HG03196 (cell line): ENCODE results near the gene MRGPRF.

ENCODE experiments used
- ATAC-seq: cut with Tn5 transposase; IDR thresholded peaks from one replicate; pipeline ENCODE4 v1.9.1; 2021; ENCODE audit not compliant: unreplicated experiment

Gene MRGPRF

GRCh38 chr11:69024509-69024908 is 11.5 kb upstream of the MRGPRF start:
- ATAC-seq = no peak

DNA sequence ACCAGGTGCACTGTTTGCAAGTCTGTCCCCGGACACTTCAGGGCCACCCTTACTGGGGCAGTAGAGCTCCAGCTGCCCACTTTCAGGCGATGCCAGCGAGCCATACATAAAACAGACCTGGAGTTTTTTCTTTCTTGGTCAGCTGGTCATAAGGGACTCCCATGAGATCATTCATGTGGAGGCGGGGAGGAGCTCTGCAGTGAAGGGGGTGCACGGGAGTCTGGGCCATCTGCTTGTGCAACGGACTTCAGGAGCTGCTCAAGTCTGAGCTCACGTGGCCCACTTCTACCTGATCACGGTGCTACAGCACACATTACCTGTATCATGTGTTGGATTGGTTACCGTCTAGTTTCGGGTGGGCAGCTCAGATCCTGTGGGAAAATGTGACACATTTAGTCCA is 9.2 kb upstream of the MRGPRF start:
- no peak for ATAC-seq

DNA sequence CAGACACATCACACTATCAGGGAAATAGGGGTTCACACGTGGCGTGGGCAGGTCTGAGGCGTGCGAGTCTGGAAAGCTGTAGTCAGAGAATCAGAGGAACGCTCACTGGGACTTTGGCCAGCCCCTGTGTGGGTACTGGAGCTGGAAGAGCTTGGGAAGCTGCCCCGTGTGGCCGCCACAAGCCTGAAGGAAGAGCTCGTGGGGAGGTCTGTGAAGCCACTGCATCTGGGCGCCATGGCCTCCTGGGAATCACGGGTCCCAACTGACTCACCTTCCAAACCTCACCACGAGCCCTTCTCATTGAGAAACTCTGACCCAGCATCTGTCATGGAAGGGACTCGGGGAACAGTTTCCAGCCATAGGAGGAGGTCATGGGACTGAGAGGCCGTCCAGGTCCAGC is 5.9 kb upstream of the MRGPRF start:
- no peak for ATAC-seq

DNA sequence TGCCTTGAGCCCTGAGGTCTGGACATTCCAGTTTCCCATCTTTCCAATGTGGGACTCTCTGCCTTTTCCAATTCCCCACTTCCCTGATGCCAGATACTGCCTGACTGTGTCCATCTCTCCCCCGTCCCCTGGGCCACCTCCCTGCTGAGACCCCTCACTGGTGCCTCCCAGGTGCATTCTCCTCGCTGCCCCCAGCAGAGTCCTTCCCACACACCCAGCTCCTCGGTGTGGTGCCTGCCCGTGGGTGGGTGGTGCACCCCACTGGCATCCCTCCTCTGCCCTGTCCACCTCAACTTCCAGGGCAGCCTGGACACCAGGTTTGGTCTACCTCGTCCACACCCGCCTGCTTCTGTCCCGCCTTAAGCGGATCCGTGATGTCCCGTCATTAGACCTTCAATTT is 4.9 kb upstream of the MRGPRF start:
- no peak for ATAC-seq

DNA sequence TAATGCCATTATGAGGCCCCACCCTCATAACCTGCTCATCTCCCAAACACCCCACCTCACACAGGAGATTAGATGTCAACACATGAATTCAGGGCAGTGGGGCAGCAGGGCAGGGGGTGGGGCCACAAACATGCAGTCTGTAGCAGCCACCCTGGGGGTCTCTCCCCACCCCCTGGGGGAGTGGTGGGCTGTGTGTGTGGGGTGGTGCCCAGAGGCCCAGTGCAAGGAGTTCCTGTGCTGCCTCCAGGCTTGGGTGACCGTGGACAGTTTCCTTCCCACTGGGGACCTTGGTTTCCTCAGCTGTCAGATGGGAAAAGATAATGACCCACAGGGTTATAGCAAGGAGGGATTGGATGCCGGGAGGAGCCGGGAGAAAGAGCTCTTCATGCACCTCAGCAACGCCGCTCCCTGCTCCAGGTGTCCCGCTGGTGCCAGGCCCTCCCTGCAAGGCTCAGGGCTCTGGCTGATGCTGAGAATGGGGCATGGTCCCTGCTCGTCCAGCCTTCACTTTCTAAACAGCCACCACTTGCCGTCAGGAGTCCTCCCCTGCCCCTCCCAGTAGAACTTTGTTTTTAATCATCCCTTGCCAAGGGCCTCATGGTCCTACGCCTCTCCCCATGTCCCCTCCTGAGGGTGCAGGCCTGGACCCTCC is 2.0 kb upstream of the MRGPRF start:
- ATAC-seq = no peak

- ATAC-seq = no peak
These were observed 1.2 kb upstream of the MRGPRF start for GRCh38 chr11:69014084-69014851.

DNA sequence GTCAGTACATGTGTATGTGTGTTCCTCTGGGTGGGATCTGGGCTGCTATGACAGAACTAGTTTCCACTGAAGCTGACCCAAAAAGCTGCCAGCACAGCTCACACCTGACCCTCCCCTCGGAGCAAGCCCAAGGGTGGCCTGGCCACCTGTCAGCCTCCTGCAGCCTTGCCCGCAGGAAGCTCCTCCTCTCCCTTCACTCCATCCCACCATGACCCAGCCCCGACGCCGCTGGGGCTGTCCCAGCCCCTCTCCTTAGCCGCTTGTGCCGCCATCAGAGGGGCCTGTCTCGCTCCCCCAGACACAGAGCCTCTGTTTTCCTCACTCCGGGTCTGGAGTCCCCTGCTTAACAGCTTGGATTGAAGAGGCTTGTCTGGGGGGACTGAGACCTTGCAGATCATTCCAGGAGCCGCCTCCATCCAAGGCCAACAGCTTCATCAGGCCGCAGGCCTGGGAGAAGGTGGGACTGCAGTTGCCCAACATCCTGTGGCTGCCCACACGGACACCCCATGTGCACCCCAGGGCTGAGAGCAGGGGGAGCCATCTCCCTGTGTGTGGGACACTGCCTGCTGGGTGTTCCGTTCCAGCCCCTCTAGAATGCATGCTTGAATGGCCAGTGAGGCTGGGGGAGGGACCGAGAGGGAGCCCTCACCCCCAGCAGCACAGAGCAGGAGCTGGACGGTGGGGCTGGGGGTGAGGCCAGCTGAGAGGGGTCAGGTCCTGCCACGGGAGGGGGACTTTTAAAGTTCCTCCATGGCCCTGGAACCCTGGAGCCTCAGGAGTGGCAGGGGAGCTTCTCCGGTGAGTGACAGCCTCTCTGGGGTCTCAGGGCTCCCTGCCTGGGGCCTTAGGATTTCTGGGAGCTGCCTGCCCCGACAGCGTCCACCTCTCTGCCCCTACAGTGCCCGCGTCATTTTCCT is 696 bp downstream of the MRGPRF start:
- no peak for ATAC-seq

- ATAC-seq = no peak
These were observed 1.4 kb downstream of the MRGPRF start for GRCh38 chr11:69011624-69012091.

- ATAC-seq = no peak
These were observed 2.0 kb downstream of the MRGPRF start for GRCh38 chr11:69010964-69011623.

DNA sequence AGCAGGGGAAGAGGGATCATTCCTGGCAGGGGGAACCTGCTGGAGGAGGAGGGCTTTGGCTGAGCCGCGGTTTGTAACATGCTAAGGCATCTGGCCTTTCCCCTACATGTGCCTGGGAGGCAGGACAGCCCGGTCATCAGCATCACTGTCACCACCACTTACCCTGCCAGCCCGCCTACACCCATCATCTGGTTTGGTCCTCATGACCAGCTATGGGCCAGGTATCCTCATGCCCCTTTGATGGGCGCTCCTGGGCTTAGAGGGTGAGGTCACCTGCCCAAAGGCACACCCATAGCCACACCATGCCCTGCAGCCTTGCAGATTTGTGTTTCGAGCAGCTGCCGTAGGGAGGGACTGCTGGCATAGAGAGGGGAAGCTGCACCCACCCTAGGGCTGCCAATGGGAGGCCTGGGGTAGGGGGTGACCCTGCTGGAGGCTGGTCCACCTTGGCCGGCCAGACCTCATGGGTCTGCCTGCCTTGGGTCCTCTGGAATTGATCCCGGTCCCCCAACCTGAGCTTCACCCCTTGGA is 2.6 kb downstream of the MRGPRF start:
- ATAC-seq = no peak

GRCh38 chr11:69009441-69010211 is 3.4 kb downstream of the MRGPRF start:
- no peak for ATAC-seq

- no peak for ATAC-seq
These were observed 4.2 kb downstream of the MRGPRF start for GRCh38 chr11:69008737-69009440.

DNA sequence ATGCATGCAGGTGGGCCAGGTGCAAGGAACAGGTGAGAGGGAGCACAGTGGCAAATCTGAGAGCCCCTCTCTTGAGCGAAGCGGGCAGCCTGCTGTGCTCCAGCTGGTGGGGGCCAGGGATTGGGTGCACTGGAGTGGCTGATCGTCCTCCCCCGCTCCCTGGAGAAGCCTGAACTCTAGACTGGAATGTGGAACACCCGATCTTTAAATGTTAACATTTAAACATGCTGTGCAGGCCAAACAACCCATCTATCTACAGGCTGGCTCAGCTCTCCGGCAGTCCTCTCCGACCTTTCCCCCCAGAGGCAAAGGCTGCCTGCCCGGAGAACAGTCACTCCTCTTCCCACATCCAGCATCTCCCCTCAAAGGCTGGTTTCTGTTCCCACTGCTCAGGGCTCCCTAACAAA is 5.1 kb downstream of the MRGPRF start:
- ATAC-seq = no peak

- no peak for ATAC-seq
These were observed 6.2 kb downstream of the MRGPRF start for GRCh38 chr11:69006816-69007215.

- no peak for ATAC-seq
These were observed 7.2 kb downstream of the MRGPRF start for GRCh38 chr11:69005631-69006368.

GRCh38 chr11:69005183-69005630 is 7.8 kb downstream of the MRGPRF start:
- no peak for ATAC-seq

GRCh38 chr11:69004411-69005182 is 8.4 kb downstream of the MRGPRF start:
- no peak for ATAC-seq

DNA sequence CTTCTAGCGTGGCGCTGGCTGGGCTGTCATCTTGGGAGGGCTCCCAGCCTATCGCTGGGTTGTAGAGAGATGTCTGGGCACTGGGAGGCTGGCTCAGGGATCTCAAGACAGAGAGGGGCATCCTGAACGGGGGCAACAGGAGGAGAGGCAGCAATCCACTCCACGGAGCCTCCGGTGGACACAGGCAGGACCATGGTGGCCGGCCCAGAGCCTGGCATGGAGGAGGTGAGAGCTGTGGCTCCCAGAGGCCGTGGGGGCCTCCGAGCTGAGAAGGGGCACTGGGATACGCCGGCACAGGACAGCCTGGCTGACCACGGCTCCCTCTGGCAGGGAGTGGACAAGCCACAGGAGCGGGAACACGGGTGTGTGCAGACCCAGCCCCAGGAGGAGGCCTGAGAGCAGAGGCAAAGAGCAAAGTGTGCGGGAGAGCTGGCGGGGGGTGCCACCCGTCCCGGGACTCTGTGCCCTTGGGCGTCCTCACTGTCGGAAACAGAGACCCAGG is 9.1 kb downstream of the MRGPRF start:
- no peak for ATAC-seq
